Measurements from ENCODE around the gene JUND. TPM values are rescaled to one million over a fixed set of nuclear protein-coding genes. Genes with fewer than 3 reads are reported as not detected.

The JUND gene
- total RNA-seq, 1 experiment from 2014 or later = 151 TPM

DNA sequence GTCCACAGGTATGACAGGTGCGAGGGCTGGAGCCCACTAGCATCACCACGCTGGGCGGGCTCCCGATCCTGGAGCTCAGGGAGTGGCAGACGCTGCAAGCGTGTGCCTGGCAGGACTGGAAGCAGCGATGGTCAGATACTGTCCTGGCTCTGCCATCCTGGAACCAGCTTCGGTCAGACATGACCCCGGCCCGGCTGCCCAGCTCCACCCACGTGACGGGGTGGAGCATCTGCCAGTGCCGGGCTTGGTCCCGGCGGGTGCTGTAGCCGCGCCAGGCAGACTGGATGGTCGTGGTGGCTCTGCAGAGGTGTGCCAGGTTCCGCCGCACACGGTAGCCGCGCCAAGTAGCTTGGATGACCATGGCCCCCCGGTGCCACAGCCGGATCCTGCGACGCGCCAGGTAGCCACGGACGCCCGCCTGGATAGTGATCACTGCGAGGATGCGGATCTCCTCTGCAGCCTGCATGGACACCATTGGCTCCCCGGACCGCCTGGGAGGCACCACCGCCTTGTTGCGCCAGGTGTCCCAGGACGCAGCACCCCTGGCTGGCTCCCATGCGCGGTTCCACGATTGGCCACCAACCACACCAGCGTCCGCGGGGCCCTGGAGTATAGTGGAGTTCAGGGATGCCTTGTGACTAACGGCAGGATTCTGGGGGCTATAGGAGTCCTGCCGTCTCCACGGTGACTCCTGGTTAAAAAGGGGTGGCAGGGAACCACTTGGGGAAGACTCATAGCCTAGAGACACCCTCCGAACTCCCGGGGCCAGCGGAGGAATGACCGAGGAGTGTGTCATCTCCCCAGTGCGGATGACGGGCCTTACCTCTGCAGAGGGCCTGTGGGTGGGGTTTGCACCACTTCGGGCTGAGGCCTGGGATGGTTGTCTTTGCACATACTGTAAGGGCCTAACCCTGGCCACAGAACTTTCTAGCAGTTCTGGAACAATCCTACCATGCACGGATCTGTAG, 23.6 kb downstream of the JUND start:
- no peak; the same call in 1 of the 2 replicates for ATAC-seq
- Histone ChIP-seq H2AFZ (ENCODE audit: low read length) (no peak overlapping the region), H4K20me1 (ENCODE audit: low read length) (no peaks in the 10 kb centered on the region), H3K27me3 (ENCODE audit: low read length) (no peaks in the 10 kb centered on the region), H3F3A (ENCODE audit: low read length, unreplicated experiment) (no peaks in the 10 kb centered on the region), H3K9me2 (replicated peaks; ENCODE audit: low read length) (no peaks in the 10 kb centered on the region), H3K9ac (ENCODE audit: low read length) (no peak overlapping the region), H3K36me3 (ENCODE audit: low read depth, low read length) (no peaks in the 10 kb centered on the region), H3K4me2 (ENCODE audit: low read length) (no peak overlapping the region), H3K4me3 (ENCODE audit: low read length) (no peak overlapping the region), H3K27ac (ENCODE audit: low read length) (no peak overlapping the region), H3K4me1 (ENCODE audit: insufficient read depth, low read length) (peaks cover 12% of the 10 kb centered on the region), H3K79me2 (ENCODE audit: low read length) (no peaks in the 10 kb centered on the region), H3K9me3 (ENCODE audit: low read length) (no peaks in the 10 kb centered on the region)
- BruUV-seq (replicated peaks) = no TSS peak
- no peak for TF ChIP-seq EZH2 (IDR thresholded peaks at IDR 0.05; ENCODE audit: low read length, unreplicated experiment)
- TF ChIP-seq, protein P1, sequence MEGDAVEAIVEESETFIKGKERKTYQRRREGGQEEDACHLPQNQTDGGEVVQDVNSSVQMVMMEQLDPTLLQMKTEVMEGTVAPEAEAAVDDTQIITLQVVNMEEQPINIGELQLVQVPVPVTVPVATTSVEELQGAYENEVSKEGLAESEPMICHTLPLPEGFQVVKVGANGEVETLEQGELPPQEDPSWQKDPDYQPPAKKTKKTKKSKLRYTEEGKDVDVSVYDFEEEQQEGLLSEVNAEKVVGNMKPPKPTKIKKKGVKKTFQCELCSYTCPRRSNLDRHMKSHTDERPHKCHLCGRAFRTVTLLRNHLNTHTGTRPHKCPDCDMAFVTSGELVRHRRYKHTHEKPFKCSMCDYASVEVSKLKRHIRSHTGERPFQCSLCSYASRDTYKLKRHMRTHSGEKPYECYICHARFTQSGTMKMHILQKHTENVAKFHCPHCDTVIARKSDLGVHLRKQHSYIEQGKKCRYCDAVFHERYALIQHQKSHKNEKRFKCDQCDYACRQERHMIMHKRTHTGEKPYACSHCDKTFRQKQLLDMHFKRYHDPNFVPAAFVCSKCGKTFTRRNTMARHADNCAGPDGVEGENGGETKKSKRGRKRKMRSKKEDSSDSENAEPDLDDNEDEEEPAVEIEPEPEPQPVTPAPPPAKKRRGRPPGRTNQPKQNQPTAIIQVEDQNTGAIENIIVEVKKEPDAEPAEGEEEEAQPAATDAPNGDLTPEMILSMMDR (conservative IDR thresholded peaks at IDR 0.05; ENCODE audit: low read depth, low read length) = no peak
- no peak for TF ChIP-seq EZH2phosphoT487 (IDR thresholded peaks at IDR 0.05; ENCODE audit: borderline replicate concordance, low read length)
- POLR2A ChIA-PET (ENCODE audit: unreplicated experiment) = no interaction called here
- intact Hi-C loops (cut with micrococcal nuclease) = no loop called here
- no peak for DNase-seq
- CTCF ChIA-PET = interaction anchor here (1.4 kb wide), 1 partner anchor 22 kb away, joined by 8 read pairs; no protein-coding TSS in a partner anchor

DNA sequence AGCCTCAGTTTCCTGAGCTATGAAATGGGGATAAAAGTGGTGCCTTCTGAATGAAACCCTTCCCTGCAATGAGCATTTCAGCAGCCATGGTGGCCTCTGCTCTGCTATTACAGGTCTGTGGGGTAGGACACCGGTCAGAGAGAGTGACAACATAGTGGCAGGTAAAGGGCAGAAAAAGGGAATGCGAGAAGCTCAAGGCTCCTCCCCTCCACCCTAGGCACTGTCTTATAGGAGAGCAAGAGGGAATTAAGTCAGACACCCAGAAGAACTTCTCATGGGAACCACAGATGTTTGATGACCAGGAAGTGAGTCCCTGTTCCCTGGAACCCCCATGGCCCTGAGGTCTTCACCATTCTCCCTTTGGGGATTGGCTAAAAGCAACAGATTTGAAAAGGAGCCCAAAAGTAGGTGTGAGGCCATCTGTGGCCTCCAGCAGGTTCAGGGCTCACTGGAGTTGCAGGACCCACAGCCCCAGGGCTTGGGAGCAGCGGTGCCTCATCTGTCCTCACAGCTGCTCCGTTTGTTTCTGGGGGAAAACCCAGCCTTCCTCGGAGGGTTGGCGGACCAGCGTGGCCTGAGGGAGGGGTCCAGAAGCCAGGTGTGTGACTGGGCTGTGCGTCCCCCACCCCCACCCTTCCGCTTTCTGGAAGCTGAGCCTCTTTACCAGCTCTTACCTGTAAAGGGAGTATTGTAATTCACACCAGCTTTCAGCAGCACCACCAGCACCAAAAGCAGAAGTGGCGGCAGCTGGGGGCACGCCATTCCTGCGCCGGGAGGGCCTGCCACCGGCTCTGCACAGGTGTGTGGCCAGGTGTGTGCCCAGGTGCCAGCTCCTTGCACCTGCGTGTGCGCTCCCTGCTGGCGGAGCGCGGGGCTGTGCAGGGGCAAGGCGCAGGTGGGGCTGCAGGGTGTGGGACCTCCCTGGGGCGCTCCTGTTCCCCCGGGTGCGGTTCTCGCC, 26.6 kb downstream of the JUND start:
- no TSS peak for BruUV-seq (replicated peaks)
- no peak overlapping the region for H3K27ac ChIP-seq (ENCODE audit: low read length)
- TF ChIP-seq EZH2phosphoT487 (IDR thresholded peaks at IDR 0.05; ENCODE audit: borderline replicate concordance, low read length) = no peak
- TF ChIP-seq, protein P1 (conservative IDR thresholded peaks at IDR 0.05; ENCODE audit: low read depth, low read length) = peak; percentile 58
- H3K9ac ChIP-seq (ENCODE audit: low read length) = no peak overlapping the region
- CTCF ChIA-PET = interaction anchor here (0.5 to 1.4 kb wide), 2 partner anchors 14 to 46 kb away, joined by 9 to 15 read pairs; no protein-coding TSS in a partner anchor
- no peaks in the 10 kb centered on the region for H3F3A ChIP-seq (ENCODE audit: low read length, unreplicated experiment)
- 0 out of 2 replicates have a peak overlapping the region, but pooled peaks have one; percentile 36 for H2AFZ ChIP-seq (ENCODE audit: low read length)
- no peaks in the 10 kb centered on the region for H3K9me3 ChIP-seq (ENCODE audit: low read length)
- intact Hi-C loops (cut with micrococcal nuclease) = no loop called here
- no peaks in the 10 kb centered on the region for H3K79me2 ChIP-seq (ENCODE audit: low read length)
- H3K27me3 ChIP-seq (ENCODE audit: low read length) = no peaks in the 10 kb centered on the region
- peak overlapping the region; percentile 43 for H3K4me2 ChIP-seq (ENCODE audit: low read length)
- H3K36me3 ChIP-seq (ENCODE audit: low read depth, low read length) = no peaks in the 10 kb centered on the region
- H3K4me3 ChIP-seq (ENCODE audit: low read length) = no peak overlapping the region
- H4K20me1 ChIP-seq (ENCODE audit: low read length) = no peaks in the 10 kb centered on the region
- no peaks in the 10 kb centered on the region for H3K9me2 ChIP-seq (replicated peaks; ENCODE audit: low read length)
- ATAC-seq = peak; percentile 20; the same call in 1 of the 2 replicates
- peak; percentile 31 for DNase-seq
- H3K4me1 ChIP-seq (ENCODE audit: insufficient read depth, low read length) = peaks cover 12% of the 10 kb centered on the region
- POLR2A ChIA-PET (ENCODE audit: unreplicated experiment) = no interaction called here

Measured in PC-3 (cell line).